Measurements from ENCODE around the gene LEMD2.

Gene LEMD2

GRCh38 chr6:33756211-33756954 is 32.5 kb downstream of the LEMD2 start:
- no peak for DNase-seq (ENCODE audit: low read depth)

DNA sequence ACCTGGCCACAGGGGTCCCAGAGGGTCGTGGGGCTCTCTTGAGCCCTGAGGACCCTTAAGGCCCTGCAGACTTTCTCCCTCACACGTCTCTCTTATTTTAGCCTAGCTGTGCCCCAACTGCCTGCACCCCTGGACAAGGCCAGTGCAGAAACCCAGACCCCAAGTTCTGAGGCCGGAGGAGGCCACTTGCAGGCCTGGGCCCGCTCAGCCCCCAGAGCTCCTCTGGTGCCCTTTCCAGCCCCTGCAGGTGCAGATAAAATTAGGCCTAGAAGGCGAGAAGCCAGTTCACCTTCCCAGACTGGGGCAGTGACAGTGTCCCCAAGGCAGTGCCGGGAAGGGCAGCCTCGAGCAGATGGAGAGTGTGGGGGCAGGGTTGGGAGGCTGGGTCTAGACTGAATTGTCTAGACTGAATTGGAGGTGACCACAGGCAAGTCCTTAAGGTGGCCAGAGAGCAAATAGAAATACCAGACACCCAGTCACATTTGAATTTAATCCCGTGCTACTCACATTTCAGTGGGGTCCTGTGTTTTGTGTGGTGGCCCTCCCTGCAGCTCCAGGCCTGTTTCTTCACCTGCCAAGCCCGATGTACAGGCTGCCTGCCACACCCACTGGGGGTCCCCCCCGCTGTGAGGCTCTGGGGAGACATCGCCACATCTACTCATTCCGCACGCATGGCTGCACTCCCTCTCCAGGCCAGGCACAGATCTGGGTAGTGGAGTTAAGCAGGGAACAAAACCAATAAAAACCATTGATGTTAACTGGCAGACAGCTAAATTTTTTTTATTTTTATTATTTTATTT is 33.7 kb downstream of the LEMD2 start:
- no peak for DNase-seq (ENCODE audit: low read depth)

- no peak for DNase-seq (ENCODE audit: low read depth)
Measured at GRCh38 chr6:33754222-33754621, 34.7 kb downstream of the LEMD2 start.

GRCh38 chr6:33752646-33753015 is 36.3 kb downstream of the LEMD2 start:
- no peak for DNase-seq (ENCODE audit: low read depth)

DNA sequence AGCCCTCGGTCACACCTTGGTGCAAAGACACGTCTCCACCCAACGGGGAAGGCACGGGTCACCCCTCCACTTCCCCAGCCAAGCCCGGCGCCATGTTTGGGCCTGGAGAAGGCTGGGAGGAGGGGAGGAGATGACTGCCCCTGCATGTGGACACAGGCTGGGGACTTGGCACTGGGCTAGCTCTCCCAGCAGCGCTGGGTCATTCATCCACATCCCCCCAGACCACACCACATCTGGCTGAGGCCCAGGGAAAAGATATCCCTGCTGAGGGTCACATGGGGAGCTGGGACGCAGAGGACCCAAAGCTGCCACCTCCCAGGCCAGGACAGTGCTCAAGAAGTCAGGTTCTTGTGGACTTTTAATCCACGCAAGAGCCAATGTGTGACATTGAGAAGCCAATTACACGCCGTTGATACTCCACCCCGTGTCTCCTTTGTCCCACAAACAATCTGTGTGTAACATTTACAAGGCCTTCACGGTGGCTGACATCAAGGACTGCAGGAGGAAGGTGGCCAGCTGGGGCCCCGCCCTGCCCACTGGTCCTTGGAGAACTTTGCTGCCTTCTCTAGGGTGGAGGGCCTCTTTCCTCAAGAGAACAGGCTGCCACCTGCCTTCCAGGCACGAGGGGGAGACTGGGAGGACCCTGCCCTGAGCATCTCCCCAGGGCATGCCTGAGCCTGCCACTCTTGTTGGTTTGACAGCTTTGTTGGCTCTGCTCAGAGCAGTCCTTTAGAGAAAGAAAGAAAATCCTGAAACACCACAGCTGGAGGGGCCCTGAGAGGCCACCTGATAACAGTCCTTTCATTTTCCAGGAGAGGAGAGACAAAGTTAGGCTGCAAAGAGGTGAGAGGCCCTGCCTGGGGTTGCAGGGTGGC is 36.9 kb downstream of the LEMD2 start:
- DNase-seq (ENCODE audit: low read depth): no peak

GRCh38 chr6:33750244-33750991 is 38.5 kb downstream of the LEMD2 start:
- no peak for DNase-seq (ENCODE audit: low read depth)

DNA sequence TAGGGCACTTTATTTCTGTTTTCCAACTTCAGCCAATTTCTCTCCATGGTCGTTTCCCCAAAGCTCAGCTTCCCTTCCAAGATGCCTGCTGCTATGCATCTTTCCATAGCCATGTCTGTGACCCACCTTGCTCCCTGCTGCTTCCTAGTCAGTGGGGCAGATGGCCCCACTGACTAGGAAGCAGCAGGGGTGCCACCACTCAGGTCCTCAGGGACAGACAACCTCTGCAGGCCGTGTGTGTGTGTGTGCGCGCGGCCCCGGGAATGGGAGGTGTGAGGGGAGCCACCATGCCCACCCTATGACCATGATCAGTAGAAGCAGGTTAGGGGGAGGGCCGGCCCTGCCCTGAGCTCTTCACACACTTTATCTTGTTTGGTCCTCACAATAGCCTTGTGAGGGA is 39.5 kb downstream of the LEMD2 start:
- DNase-seq (ENCODE audit: low read depth): no peak

- DNase-seq (ENCODE audit: low read depth): no peak
Measured at GRCh38 chr6:33748841-33749240, 40.1 kb downstream of the LEMD2 start.

GRCh38 chr6:33747823-33748222 is 41.1 kb downstream of the LEMD2 start:
- DNase-seq (ENCODE audit: low read depth): no peak

- no peak for DNase-seq (ENCODE audit: low read depth)
Measured at GRCh38 chr6:33746651-33747100, 42.3 kb downstream of the LEMD2 start, which contains the start of gene IP6K3. Gene IP6K3 (minus strand): TSS chr6:33746905. CDS start chr6:33735476, 11,429 bp downstream.

DNA sequence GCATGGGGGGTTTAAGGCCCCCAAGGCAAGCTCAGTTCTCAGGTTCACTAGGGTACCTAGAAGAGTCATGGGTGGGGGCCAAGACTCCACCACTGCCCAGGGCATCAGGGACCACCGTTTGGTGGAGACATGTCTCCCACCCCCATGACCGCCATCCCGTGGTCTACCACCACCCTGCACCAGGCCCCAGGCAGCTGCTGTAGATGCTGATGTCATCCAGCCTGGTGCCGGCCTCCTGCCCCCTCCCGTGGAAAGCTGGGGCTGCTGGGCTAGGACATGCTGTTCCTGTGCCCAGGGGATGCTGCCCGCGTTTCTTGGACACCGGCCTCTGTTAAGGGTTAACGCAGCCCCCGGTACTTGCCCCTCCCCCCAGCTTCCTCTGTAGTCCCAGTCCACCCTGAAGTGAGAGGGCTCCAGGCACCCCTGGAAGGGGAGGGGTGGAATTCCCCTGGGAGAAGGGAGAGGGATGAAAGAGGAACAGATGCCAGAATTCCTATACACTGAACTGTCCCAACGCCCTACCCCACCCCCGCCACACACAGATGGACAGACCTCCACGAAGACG is 42.8 kb downstream of the LEMD2 start:
- DNase-seq (ENCODE audit: low read depth): no peak

- DNase-seq (ENCODE audit: low read depth): no peak
Measured at GRCh38 chr6:33745548-33745947, 43.4 kb downstream of the LEMD2 start.

DNA sequence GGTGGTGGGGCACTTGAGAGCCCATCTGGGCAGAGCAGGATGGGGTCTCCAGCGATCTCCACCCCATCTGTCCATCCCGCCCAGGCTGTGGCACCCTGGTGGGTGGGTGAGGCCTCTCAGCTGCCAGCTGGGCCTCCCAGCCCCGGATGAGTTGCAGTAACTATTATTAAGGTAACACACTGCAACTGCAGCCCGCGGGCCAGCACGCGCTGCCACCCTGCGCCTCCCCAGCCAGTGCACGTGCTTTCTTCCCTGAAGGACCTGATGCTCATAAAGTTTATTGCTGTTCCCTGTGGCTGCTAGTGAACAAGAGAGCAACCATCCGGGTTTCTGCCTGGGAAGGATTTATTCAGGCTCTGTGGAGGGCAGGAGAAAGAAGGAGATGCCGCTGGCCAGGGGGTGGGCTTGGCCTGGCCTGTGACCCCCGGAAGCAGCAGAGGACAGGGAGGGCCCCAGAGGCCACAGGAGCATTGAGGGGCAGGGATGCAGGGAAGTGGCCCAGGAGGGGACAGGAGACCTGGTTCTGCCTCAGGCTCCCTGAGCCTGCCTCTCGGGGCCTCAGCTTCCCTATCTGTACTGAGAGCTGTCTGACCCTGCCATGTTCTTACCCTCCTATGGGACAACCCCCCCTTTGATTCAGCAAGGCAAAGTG is 43.9 kb downstream of the LEMD2 start:
- DNase-seq (ENCODE audit: low read depth): no peak

GRCh38 chr6:33744001-33744848 is 44.7 kb downstream of the LEMD2 start:
- DNase-seq (ENCODE audit: low read depth): peak; percentile 27

- DNase-seq (ENCODE audit: low read depth): no peak
Measured at GRCh38 chr6:33742837-33743236, 46.1 kb downstream of the LEMD2 start.

DNA sequence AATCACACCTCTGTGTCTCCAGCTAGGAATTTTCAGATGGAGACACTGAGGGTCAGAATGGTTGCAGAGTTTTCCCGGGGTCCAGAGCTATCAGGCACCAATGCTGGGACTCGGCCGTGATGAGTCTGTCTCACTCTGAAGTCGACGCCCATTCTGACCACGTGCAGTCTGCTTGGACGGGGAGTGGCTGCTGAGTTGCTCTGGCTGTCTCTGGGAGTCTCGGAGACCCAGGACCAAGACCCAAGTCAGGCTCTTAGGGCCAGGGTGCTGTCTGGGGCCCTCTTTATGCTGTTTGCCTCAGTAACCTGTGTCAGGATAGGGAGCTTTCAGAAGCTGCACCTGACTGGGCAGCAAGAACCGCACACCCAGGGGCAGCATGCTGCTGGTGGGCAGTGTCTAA is 46.8 kb downstream of the LEMD2 start:
- DNase-seq (ENCODE audit: low read depth): no peak

DNA sequence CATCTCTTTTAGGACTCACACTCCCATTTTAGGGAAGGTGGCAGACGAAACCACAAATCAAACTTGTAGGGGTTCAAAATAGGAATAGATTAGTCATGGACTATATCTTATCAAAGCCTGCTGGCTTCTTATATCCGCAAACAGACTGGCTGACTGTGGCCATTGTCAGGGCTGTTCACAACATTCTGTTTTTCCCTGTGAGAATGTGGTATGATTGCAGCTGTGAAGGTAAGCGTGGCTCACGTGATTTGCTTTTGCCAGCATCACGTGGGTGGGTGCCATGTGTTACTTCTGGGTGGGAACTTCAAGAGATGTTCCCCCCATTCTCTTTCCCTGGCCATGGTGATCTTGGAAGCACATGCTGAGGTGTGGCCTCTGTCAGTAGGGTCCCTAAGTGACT is 48.1 kb downstream of the LEMD2 start:
- DNase-seq (ENCODE audit: low read depth): no peak

DNA sequence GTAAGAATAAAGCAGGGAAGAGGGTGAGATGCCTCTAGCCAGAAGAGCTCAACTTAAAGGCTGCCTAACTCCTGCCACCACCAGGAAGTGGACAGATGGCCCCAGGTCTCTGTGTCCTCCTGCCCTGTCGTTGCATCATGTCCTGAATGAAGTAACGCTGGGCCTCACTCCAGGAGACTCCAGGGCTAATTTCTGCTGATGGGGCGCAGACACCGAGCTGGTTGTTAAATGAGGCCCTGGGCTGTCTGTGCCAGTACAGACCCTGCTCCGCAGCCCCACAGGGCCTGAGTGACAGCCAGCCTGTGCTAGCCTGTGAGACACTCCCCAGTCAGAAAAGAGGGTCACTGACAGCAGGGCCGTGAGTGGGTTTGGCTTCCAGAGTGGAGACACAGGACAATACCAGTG is 48.7 kb downstream of the LEMD2 start:
- no peak for DNase-seq (ENCODE audit: low read depth)

- no peak for DNase-seq (ENCODE audit: low read depth)
Measured at GRCh38 chr6:33739571-33739970, 49.4 kb downstream of the LEMD2 start.

DNA sequence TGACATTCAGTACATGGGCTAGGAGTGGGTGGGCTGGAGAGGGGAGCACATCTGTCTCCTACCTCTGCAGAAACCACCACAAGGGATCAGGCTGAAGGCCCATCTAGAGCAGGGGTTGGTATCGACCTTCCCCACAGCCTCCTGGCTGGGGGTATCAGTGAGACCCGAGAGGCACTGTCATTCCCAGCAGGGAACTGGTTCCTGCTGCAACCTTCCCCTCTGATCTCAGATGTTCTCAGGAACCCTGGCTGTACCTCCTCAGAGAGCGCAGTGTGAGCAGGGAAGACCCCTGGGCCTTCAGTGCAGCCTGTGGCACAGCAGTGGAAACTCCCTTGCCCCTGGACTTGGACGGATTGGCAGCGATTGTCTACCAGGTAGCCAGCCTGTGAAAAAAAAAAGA is 50.1 kb downstream of the LEMD2 start:
- no peak for DNase-seq (ENCODE audit: low read depth)
